Right renal cortex interstitium (tissue), 3 donors: ENCODE data around the gene TMPRSS3. TPM values are rescaled to one million over a fixed set of nuclear protein-coding genes. Genes with fewer than 3 reads are reported as not detected.

ENCODE experiments used
- DNase-seq, 3 donors: peaks; one replicate each; pipeline ENCODE4 v3.0.0-alpha.2; 2013; ENCODE audit warnings: low read depth in 3 of 3, low spot score in 2 of 3
- polyA plus RNA-seq, 3 donors: library from polyadenylated mRNA; unstranded; fragments of 120-200 nt; gene quantifications; one replicate each; pipeline ENCODE4 v1.2.1, GENCODE V29; 2013; ENCODE audit not compliant: insufficient read length in 3 of 3

TMPRSS3 gene
- polyA plus RNA-seq, 3 donors = 1.8 to 2.4 (median 2.1) TPM

GRCh38 chr21:42390193-42390592, 5.7 kb downstream of the TMPRSS3 start:
- DNase-seq = no peak

- DNase-seq = no peak
These were observed 6.4 kb downstream of the TMPRSS3 start for GRCh38 chr21:42389449-42389835.

- no peak for DNase-seq
These were observed 7.0 kb downstream of the TMPRSS3 start for GRCh38 chr21:42388740-42389448.

GRCh38 chr21:42387843-42388340, 8.0 kb downstream of the TMPRSS3 start:
- no peak for DNase-seq

GRCh38 chr21:42387164-42387563, 8.7 kb downstream of the TMPRSS3 start:
- no peak for DNase-seq

GRCh38 chr21:42386034-42386591, 9.7 kb downstream of the TMPRSS3 start:
- no peak for DNase-seq

GRCh38 chr21:42385619-42386018, 10.2 kb downstream of the TMPRSS3 start:
- no peak for DNase-seq

GRCh38 chr21:42384989-42385388, 10.9 kb downstream of the TMPRSS3 start:
- no peak for DNase-seq

GRCh38 chr21:42384156-42384945, 11.5 kb downstream of the TMPRSS3 start:
- DNase-seq = no peak

- DNase-seq = no peak
These were observed 12.5 kb downstream of the TMPRSS3 start for GRCh38 chr21:42383331-42383730.

GRCh38 chr21:42382915-42383314, 12.9 kb downstream of the TMPRSS3 start:
- DNase-seq = no peak

GRCh38 chr21:42381347-42381984, 14.4 kb downstream of the TMPRSS3 start:
- DNase-seq = no peak

- DNase-seq = no peak
These were observed 16.2 kb downstream of the TMPRSS3 start for GRCh38 chr21:42379426-42380215.

- no peak for DNase-seq
These were observed 17.4 kb downstream of the TMPRSS3 start for GRCh38 chr21:42378418-42378817.

GRCh38 chr21:42377951-42378340, 17.9 kb downstream of the TMPRSS3 start:
- no peak for DNase-seq

GRCh38 chr21:42377211-42377950, 18.5 kb downstream of the TMPRSS3 start:
- DNase-seq = no peak

GRCh38 chr21:42376338-42376982, 19.4 kb downstream of the TMPRSS3 start:
- DNase-seq = no peak

- no peak for DNase-seq
These were observed 19.9 kb downstream of the TMPRSS3 start for GRCh38 chr21:42375966-42376337.

GRCh38 chr21:42375506-42375905, 20.3 kb downstream of the TMPRSS3 start:
- DNase-seq = no peak
